Panc1 (cell line): ENCODE data around the gene GTF3C5. TPM values are rescaled to one million over a fixed set of nuclear protein-coding genes. Genes with fewer than 3 reads are reported as not detected.

Experiments
- ATAC-seq: fragments of 200-7000 bp; cut with Tn5 transposase; 2 replicates; pipeline ENCODE4 v1.9.1; 2020; ENCODE audit warnings: mild to moderate bottlenecking, moderate library complexity
- BruUV-seq: library from RNA; stranded (reverse); fragments of 400-500 nt; replicated peaks from 2 replicates; lab custom pipeline; 2021; lab: Mats Ljungman, UMichigan
- CTCF ChIA-PET: fragments of 300-600 bp; sonication (Branson Sonifier 250); formaldehyde crosslinking; loops from one replicate; lab custom pipeline; 2022; ENCODE audit warnings: antibody characterized with exemption; lab: Charles Lee
- POLR2A ChIA-PET: fragments of 300-600 bp; sonication (Branson Sonifier 250); formaldehyde crosslinking; loops from one replicate; lab custom pipeline; 2022; ENCODE audit warnings: antibody characterized with exemption; lab: Charles Lee
- DNase-seq: peaks from one replicate; pipeline ENCODE4 v3.0.0-alpha.2; 2010; ENCODE audit warnings: low read depth, low spot score
- H3K27ac ChIP-seq: 2 replicates; pipeline ENCODE4 v1.5.1; 2011; ENCODE audit warnings: mild to moderate bottlenecking, low read length, inconsistent platforms
- H3K27me3 ChIP-seq: fragments of 200-500 bp; sonication (Bioruptor generic); 2 replicates; pipeline ENCODE4 v1.6.0; 2014; ENCODE audit warnings: low read length, inconsistent platforms; ENCODE audit not compliant: control insufficient read depth, insufficient read depth
- H3K36me3 ChIP-seq: fragments of 200-500 bp; sonication (Bioruptor generic); 2 replicates; pipeline ENCODE4 v1.5.1; 2014; ENCODE audit warnings: inconsistent platforms, mild to moderate bottlenecking, low read length, moderate library complexity; ENCODE audit not compliant: control insufficient read depth, insufficient read depth
- H3K4me1 ChIP-seq: 2 replicates; pipeline ENCODE4 v1.5.1; 2011; ENCODE audit warnings: inconsistent platforms, mild to moderate bottlenecking, low read length, moderate library complexity; ENCODE audit not compliant: control insufficient read depth, insufficient read depth
- H3K4me3 ChIP-seq, 2 experiments: 2 replicates each; pipeline ENCODE4 v1.5.1; 2011 to 2012; ENCODE audit warnings: low read depth in 2 of 2, low read length in 2 of 2, mild to moderate bottlenecking in 2 of 2, inconsistent platforms in 1 of 2, moderate library complexity in 1 of 2
- H3K9me3 ChIP-seq: fragments of 200-500 bp; sonication (Bioruptor generic); 2 replicates; pipeline ENCODE4 v1.5.1; 2014; ENCODE audit warnings: low read depth, mild to moderate bottlenecking, inconsistent platforms, low read length, moderate library complexity; ENCODE audit not compliant: control insufficient read depth, insufficient read depth
- POLR2AphosphoS5 ChIP-seq: IDR thresholded peaks from 2 replicates; pipeline ENCODE4 v1.6.1; 2012; ENCODE audit warnings: mild to moderate bottlenecking, low read depth, low read length, moderate library complexity
- SIN3A ChIP-seq: IDR thresholded peaks from 2 replicates; pipeline ENCODE4 v1.6.1; 2012; ENCODE audit warnings: low read depth, mild to moderate bottlenecking, low read length, moderate library complexity, borderline replicate concordance; ENCODE audit not compliant: insufficient read depth
- TCF7L2 ChIP-seq: IDR thresholded peaks from 2 replicates; pipeline ENCODE4 v1.6.1; 2011; ENCODE audit warnings: mild to moderate bottlenecking, low read depth, low read length, inconsistent platforms
- in situ Hi-C: cut with HindIII; loops from 2 replicates; pipeline ENCODE4 v1.10.0; 2016; ENCODE audit warnings: low sequenced_read_pairs, low pct_unique_long_range_greater_than_20kb
- intact Hi-C: fragments of 100-400 bp; cut with micrococcal nuclease; formaldehyde crosslinking; loops from one replicate; pipeline ENCODE4 v1.10.0; 2022; ENCODE audit not compliant: unreplicated experiment
- total RNA-seq: library from RNA; stranded (reverse); gene quantifications from one replicate; pipeline ENCODE4 v1.2.1, GENCODE V29; 2021; ENCODE audit not compliant: unreplicated experiment
- TF ChIP-seq, protein P1 (sequence below), 2 experiments: IDR thresholded peaks; 2 replicates each; pipeline ENCODE4 v1.6.1; 2011 to 2012; ENCODE audit warnings: low read depth in 2 of 2, control low read depth in 1 of 2, low read length in 1 of 2, mild to moderate bottlenecking in 1 of 2, moderate library complexity in 1 of 2; ENCODE audit not compliant: insufficient read depth in 1 of 2
- TF ChIP-seq, protein P2 (sequence below): fragments of 450-650 bp; IDR thresholded peaks from 2 replicates; pipeline ENCODE4 v1.5.1; 2017; ENCODE audit warnings: mild to moderate bottlenecking

Gene GTF3C5
- total RNA-seq, 1 experiment from 2014 or later, result 47.7 TPM

DNA sequence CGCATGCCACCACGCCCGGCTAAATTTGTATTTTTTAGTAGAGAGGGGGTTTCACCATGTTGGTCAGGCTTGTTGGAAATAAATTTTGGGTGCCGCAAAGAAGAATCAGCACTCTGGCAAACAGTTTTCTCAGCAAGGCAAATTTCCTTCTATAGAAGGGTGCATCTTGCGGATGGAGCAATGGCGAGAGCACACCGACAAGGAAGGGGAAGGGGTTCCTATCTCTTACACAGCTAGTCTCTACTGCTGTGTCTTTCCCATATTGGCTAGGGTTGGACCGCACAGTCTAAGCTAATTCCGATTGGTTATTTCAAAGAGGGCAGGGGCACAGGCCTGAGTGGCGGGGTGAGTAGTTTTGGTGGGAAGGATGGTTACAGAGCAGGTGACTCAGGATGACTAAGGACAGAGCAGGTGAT is 707 bp downstream of the GTF3C5 start:
- H3K4me1 ChIP-seq, result no peaks in the 10 kb centered on the region; the same call in 1 of the 2 replicates
- H3K4me3 ChIP-seq, result peak overlapping the region; percentile 79 to 87
- no peaks in the 10 kb centered on the region for H3K9me3 ChIP-seq
- no peaks in the 10 kb centered on the region for H3K27me3 ChIP-seq
- DNase-seq, result no peak
- H3K27ac ChIP-seq, result peak overlapping the region; percentile 86
- peaks cover 2% of the 10 kb centered on the region; the same call in 1 of the 2 replicates for H3K36me3 ChIP-seq
- ChIA-PET CTCF (no interaction called here), POLR2A (interaction anchor here (0.6 kb wide), 1 partner anchor 409 kb away, joined by 4 read pairs; no protein-coding TSS in a partner anchor)
- ATAC-seq, result no peak
- TF ChIP-seq SIN3A, result no peak
- no peak for TF ChIP-seq TCF7L2
- TF ChIP-seq POLR2AphosphoS5, result no peak
- TF ChIP-seq, protein P1, sequence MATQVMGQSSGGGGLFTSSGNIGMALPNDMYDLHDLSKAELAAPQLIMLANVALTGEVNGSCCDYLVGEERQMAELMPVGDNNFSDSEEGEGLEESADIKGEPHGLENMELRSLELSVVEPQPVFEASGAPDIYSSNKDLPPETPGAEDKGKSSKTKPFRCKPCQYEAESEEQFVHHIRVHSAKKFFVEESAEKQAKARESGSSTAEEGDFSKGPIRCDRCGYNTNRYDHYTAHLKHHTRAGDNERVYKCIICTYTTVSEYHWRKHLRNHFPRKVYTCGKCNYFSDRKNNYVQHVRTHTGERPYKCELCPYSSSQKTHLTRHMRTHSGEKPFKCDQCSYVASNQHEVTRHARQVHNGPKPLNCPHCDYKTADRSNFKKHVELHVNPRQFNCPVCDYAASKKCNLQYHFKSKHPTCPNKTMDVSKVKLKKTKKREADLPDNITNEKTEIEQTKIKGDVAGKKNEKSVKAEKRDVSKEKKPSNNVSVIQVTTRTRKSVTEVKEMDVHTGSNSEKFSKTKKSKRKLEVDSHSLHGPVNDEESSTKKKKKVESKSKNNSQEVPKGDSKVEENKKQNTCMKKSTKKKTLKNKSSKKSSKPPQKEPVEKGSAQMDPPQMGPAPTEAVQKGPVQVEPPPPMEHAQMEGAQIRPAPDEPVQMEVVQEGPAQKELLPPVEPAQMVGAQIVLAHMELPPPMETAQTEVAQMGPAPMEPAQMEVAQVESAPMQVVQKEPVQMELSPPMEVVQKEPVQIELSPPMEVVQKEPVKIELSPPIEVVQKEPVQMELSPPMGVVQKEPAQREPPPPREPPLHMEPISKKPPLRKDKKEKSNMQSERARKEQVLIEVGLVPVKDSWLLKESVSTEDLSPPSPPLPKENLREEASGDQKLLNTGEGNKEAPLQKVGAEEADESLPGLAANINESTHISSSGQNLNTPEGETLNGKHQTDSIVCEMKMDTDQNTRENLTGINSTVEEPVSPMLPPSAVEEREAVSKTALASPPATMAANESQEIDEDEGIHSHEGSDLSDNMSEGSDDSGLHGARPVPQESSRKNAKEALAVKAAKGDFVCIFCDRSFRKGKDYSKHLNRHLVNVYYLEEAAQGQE (IDR thresholded peaks at IDR 0.05; ENCODE audit: insufficient read depth in 1 of 2, low read depth in 2 of 2, low read length in 1 of 2), result no peak
- TF ChIP-seq, protein P2, sequence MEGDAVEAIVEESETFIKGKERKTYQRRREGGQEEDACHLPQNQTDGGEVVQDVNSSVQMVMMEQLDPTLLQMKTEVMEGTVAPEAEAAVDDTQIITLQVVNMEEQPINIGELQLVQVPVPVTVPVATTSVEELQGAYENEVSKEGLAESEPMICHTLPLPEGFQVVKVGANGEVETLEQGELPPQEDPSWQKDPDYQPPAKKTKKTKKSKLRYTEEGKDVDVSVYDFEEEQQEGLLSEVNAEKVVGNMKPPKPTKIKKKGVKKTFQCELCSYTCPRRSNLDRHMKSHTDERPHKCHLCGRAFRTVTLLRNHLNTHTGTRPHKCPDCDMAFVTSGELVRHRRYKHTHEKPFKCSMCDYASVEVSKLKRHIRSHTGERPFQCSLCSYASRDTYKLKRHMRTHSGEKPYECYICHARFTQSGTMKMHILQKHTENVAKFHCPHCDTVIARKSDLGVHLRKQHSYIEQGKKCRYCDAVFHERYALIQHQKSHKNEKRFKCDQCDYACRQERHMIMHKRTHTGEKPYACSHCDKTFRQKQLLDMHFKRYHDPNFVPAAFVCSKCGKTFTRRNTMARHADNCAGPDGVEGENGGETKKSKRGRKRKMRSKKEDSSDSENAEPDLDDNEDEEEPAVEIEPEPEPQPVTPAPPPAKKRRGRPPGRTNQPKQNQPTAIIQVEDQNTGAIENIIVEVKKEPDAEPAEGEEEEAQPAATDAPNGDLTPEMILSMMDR, result no peak
- intact Hi-C loops, result no loop called here
- in situ Hi-C loops, result no loop called here
- no TSS peak for BruUV-seq

DNA sequence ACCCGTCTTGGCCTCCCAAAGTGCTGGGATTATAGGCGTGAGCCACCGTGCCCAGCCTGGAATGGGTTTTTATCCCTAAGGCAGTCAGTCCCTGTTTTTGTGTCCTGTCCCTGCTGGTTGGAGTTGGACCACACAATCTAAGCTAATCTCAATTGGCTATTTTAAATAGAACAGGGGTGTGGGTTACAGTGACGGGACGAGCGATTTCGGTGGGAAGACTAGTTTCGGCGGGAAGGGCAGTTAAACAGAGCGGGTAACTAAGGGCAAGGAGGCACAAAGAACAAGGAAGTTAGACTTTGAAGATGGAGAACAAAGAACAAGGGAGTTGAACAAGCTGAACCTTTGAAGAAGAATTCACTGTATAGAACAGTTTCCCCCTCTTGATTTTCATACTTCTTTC is 1.4 kb downstream of the GTF3C5 start:
- BruUV-seq, result no TSS peak
- H3K9me3 ChIP-seq, result no peaks in the 10 kb centered on the region
- intact Hi-C loops, result no loop called here
- ChIA-PET CTCF (no interaction called here), POLR2A (interaction anchor here (0.6 kb wide), 1 partner anchor 280 kb away, joined by 4 read pairs; no protein-coding TSS in a partner anchor)
- DNase-seq (no peak), ATAC-seq (no peak)
- no peak overlapping the region for H3K4me3 ChIP-seq
- TF ChIP-seq, protein P1 (IDR thresholded peaks at IDR 0.05; ENCODE audit: insufficient read depth in 1 of 2, low read depth in 2 of 2, low read length in 1 of 2), result no peak
- TF ChIP-seq, protein P2, result no peak
- TF ChIP-seq TCF7L2, result no peak
- no peak for TF ChIP-seq POLR2AphosphoS5
- TF ChIP-seq SIN3A, result no peak
- in situ Hi-C loops, result no loop called here
- H3K4me1 ChIP-seq, result no peaks in the 10 kb centered on the region; the same call in 1 of the 2 replicates
- H3K36me3 ChIP-seq, result peaks cover 2% of the 10 kb centered on the region; the same call in 1 of the 2 replicates
- no peak overlapping the region for H3K27ac ChIP-seq
- no peaks in the 10 kb centered on the region for H3K27me3 ChIP-seq
